GM19043 (cell line): ENCODE measurements around the gene DRC1.

Experiments
- ATAC-seq: cut with Tn5 transposase; IDR thresholded peaks from one replicate; pipeline ENCODE4 v1.9.1; 2021; ENCODE audit warnings: low read depth; ENCODE audit not compliant: unreplicated experiment

DRC1 gene

DNA sequence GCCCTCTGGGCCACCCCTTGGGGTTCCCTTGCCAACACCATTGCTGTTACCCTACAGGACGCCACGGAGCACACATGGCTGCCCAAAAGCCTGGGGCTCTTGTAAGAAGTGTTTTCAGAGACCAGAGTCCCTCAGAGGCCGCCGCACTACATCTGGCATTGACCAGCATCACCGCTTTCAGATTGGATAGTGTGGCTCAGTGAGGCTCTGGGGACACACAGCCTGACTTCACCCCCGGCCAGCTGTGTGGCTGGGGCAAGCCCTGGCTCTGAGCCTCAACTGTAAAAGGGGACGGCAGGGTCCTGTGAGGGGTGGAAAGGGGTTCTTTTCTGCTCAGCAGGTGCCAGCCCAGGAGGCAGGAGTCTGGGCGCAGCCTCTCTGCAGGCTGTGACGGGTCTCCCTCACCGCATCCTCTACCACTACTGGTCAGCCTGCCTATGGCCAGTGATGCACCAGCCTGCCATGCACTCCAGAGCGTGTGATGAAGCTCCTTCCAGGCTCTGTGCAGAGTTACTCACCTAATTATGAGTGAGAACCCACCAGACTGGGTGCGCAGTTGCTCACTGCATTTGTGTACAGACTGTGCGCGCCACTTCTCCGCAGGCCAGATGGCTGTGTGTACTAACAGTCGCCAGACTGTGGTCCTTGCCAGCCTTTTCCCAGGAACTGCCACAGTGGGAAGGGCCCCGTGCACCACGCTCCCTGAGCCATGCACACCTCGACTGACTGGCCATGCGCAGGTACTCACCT, 86.9 kb downstream of the DRC1 start:
- no peak for ATAC-seq

DNA sequence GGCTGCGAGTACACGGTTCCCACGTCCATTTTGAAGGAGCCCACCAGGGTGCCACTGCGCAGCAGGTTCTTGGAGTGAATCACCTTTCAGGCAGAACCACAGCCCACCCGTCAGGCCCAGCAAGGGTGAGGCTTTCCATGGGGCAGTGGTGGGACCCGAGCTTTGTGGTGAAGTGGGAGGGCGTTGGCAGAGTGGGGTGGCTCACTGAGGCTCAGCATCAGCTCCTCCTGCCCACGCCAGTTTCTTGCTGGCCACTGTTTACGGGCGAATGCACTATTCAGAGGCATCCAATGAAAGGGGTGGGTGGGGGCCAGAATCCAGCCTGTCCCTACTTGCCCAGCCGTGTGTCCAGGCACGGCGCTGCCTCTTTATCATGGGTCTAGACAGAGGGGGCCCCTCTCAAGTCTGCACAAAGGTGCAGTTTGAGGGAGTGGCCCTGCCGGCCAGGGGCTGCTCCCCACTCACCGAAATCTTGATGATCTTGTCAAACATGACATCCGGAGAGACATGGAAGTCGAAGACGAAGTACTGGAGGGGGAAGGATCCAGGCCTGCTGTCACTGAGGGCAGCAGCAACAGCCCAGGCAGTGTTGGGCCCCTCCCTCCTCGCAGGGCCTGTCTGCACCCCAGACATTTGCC, 87.6 kb downstream of the DRC1 start:
- ATAC-seq = no peak

DNA sequence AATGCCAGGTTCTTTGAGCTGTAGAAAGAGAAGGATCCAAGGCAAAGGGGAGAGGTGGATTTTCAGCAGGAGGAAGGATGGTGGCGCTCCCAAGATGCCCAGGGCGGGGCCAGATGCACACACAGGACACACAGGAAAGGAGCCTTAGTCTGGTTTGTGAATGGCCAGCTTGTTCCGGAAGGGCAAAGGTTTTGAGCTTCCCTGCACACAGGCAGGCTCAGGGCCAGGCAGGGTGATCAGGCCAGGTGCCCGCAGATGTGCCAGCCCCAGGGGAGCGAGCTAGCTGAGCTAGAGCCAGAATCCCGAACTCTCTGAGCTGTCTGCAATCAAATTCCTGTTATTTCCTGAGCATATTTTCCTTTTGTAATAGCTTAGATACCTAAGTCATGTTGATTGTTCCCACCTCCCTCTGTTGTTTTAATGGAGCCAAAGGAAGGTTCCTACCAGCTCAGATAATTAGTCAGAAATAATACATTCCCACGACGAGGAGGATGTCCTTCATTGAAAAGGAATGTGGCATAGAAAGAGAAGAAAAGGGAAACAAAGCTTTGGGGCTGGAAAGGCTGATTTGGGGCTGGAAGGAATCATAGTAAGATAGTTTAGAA, 89.9 kb downstream of the DRC1 start:
- ATAC-seq = no peak

DNA sequence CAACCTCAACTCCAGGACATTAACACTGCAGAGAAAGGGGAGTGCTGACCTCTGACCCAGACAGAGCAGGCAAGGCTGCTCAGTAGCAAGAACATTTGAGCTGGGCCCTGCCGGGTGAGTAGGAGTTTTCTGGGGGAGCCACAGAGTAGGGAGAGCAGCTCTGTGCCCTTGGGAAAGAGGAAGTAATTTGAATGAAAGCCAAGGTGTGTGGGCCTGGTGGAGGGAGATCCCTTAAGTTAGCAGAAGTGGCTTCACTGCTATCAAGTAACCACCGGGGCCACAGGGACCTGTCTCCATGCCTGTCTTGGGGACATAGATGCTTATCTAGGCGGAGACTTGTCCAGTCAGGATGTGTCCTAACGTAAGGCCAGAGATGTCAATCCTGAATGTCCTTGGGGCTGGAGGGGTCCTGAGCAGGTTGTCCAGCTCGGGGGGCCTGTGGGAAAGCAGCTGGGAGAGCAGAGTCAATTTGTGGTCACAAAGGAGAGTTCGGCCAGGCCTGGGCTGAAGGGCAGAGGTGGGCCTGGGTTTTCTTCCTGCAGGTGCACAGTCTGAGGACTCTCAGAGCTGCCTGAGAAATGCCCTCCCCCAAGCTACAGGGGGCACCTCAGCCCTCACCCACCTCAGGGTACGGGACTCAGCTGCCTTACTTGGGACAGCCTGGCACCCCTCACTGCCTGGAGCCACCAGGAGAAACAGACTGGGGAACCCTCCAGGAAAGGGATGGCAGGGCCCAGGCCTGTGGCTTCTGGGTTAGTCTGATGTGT, 91.2 kb downstream of the DRC1 start:
- no peak for ATAC-seq

DNA sequence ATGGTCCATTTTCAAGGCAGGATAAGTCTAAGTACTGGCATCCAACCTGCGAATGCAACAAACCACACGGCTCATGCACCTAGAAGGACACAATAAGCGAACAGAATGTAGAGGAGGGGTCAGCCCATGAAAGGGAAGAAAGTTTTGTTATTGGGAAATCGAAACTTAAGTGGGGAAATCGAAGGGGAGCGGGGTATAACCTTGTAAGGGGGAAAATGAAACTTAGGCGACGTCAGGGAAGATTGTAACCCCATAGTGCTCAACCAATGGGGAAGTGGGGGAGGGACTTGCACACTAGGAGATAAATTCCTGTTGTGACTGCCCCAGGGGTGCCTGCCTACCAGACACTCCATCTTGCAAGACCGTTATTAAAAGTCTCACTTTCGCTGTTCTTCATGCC, 91.8 kb downstream of the DRC1 start:
- ATAC-seq = no peak

DNA sequence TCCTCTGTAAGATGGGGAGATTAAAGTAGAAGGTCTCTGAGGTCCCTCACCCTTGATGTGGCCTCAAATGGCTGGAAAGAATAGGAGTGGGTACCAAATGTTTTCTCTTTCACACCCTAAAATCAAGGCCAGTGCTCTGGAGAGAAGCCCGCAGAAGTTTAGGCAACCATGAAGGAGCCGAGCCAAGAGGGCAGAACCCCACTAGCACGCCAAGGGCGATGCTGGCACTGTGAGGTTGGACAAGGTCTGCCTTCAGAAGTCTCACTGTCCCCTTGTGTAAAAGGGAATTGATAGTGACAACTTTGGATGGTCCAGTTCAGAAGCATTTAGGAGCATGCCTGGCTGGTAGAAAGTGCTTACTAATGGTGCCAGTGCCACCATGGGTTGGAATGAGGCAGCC, 92.5 kb downstream of the DRC1 start:
- no peak for ATAC-seq

DNA sequence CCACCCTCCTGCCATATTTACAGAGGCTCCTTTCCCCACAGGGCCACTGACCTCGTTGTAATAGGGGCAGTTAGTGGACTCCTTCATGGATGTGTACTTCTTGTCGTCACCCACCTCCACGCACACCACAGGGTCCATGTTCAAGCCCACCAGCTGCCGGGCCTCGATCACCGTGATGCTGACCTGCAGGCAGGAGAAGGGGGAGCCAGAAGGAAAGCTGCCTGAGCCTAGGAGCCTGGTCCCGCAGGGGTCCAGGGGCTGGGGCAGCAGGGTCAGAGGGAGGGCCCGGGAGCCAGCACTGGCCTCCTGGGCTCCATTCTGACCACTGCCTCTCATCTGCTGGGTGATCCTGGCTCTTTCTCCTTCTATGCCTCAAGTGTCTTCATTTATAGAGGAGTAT, 93.2 kb downstream of the DRC1 start:
- ATAC-seq = no peak

DNA sequence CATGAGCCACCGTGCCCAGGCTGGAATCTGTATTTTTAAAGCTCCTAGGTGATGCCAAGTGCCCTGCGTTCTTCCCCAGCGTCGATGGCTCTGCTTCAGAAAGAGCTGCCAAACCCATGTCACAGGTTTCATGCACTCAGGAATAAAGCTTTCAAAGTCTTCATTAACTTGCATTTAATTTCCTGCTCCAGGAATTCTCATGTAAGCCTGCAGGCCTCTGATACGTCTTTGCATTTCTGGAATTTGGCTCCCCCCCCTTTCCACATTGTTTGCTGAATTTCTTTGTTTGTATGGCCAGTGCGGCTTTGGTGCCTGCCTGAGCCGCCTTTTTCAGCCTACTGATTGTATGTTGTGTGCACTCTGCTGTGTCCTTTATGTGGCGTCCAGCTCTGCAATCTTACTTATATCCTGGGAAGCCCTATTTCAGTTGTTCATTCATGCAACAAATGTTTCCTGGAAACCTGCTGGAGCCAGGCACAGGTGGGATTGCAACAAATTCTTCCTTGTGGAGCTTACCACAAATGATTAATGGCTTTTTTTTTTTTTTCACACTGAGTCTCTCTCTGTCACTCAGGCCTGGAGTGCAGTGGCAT, 94.1 kb downstream of the DRC1 start:
- no peak for ATAC-seq

DNA sequence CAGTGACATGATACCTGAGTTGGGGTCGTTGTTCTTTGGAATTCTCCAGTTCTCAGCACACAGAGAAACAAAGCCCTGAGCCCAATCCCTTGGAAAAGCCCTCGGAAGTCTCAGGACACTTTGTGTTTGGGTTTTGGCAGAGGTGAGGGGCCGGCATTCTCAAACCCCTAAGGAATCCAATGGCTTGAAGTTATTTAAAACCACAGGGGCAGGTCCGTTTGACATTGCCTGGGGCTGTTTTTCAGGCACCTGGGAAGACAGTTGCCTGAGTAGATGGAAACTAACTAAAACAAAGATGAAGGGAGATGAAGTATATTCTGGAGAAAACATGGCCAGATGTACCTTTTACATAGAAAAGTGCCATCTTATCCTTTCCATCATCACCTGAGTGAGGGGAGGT, 98.7 kb downstream of the DRC1 start:
- no peak for ATAC-seq

DNA sequence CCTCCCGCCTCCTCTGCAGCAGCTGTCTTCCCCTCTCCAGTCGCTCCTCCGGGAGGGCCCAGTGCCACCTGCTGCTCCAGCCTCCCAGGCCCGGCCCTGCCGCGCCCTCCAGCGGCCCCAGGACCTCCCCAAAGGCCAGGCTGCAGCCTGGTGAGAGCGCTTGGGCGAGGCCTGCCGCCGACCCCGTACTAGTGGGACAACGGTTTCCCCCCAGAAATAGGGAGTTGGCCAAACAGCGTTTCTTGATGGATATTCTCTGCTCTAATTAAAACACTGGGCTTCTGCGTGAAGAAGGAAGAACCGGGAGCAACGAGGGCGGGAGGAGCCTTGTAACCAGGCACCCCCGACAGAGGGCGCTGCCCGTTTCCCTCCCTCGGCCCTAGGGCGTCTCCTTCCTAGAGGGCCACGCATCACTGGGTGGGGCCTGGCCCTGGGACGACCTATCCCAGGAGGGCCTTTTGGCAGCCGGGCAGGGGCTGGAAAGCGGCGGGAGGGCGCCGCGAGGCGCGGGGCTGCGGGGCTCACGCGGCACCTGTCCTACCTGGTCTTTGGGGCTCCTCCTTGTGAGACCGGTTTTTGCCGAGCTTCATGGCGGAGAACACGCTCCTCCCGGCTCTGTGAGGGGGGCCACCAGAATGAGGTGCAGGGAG, 101.6 kb downstream of the DRC1 start:
- ATAC-seq = no peak

DNA sequence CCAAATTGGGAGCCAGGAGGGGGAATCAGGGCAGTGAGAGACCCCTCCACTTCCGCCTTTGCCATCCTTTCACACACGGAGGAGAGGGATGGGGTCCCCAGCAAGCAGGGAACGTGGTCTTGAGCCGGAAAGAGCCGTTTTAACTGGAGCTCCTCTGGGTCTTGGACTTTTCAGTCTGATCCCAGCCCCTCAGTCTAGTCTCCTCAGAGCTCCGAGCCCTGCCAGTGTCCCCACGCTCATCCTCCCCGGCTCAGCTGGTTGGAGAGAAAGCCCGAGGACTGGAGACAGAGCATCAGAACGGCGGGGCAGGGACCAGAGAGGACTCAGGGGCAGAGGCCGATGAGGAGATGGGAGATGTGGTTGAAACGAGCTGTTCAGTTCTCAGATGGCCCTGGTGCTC, 102.3 kb downstream of the DRC1 start:
- no peak for ATAC-seq

DNA sequence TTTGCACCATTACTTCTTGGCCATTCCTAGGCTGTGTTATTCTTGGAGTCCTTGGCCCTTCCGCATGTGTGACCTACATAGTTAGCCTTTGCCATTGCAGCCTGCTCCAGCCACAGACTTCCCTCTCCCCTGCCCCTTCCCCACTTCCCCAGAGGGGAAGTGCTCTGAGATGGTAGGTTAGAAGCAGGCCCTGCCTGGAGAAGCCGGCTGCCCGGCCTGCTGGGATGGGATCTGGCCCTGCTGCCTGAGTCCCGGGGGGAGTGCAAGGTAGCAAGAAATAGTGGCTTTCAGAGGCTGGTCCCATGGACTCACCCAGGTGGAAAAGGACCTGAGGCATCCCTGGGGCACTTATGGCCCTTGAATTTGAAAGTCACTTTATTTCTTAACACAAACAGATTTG, 104.6 kb downstream of the DRC1 start:
- no peak for ATAC-seq
